GM18505 (cell line): Measurements from ENCODE around the gene REX1BD.

Source experiments
- ATAC-seq: cut with Tn5 transposase; IDR thresholded peaks from one replicate; pipeline ENCODE4 v1.9.1; 2021; ENCODE audit not compliant: unreplicated experiment
- POLR2A ChIP-seq: IDR thresholded peaks from 4 replicates; pipeline ENCODE4 v1.6.1; 2011; ENCODE audit warnings: borderline replicate concordance; ENCODE audit not compliant: insufficient read depth, insufficient read length; ENCODE audit errors: extremely low read depth

REX1BD gene

GRCh38 chr19:18610556-18611326, 22.1 kb downstream of the REX1BD start:
- ATAC-seq: no peak
- no peak for TF ChIP-seq POLR2A

DNA sequence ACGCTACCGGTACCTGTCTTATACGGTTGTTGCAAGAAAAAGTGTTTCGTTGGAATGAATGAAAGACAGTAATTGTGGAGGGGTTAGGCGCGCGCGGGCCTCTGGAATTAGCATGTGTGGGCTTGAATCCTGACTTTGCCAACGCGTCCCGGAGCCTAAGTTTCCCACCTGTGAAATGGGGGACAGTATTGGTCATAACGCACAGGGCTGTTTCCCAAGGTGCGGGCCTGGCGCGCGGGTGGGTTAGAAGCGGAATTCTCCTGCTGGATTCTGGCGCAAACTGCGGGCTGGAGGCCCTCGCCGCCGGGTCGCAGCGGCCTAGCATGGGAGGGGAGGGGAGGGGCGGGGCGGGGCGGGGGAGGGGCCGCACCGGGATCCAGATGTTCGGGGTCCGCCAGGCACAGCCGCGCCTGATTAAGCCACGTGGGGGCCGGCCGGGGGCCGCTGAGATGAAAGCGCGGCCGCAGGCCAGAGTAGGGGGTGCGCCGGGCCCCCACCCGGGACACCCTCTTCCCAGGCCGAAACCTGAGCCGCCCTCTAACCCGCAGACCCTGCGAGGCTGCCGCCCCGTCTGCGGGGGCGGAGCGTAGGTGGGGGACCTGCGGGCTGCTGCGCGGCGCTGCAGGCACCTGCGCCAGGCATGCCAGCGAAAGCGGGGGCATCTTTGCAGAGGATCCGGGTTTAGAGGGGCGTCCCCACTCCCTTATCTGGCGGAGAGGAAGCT, 22.9 kb downstream of the REX1BD start:
- TF ChIP-seq POLR2A: no peak
- no peak for ATAC-seq

DNA sequence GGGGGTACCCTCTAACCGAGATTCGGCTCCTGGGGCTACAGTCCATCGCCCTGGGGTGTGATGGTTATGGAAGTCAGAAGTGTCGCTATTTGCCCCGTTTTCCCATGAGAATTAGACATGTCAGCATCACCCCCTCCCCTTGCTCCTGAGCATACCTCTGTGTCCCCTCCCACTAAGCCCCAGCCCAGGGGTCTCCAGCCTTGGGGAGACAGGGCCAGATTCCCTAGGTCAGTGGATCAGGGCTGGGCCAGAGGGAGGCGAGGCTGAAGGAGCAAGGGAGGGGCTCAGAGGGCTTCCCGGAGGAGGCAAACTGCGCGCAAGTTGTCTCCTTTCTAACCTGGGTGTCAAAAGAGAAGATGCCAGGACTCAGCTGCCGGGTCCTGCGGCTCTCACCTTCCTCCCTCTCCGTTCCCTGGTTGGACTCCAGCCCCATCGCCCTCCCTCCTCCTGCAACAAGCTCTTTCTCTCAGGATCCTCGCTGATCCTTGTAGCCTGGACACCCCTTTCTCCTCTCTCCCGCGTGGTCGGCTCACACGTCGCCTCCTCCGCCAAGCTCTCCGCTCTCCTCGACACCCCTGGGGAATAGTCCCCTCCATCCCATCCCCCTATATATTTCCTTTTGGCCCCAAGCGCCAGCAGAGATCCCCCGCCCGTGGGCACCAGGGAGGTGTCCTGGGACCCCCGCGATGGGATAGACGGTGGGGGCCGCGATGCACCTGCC, 23.6 kb downstream of the REX1BD start:
- TF ChIP-seq POLR2A: no peak
- no peak for ATAC-seq

- TF ChIP-seq POLR2A: no peak
- no peak for ATAC-seq
Measured at GRCh38 chr19:18612772-18613588, 24.4 kb downstream of the REX1BD start, which contains the start of gene TMEM59L. Gene TMEM59L, plus strand, starts transcription at chr19:18612870. Its CDS starts 89 bp downstream, at chr19:18612959.

GRCh38 chr19:18613589-18614234, 25.1 kb downstream of the REX1BD start:
- no peak for TF ChIP-seq POLR2A
- no peak for ATAC-seq

- TF ChIP-seq POLR2A: no peak
- no peak for ATAC-seq
Measured at GRCh38 chr19:18616023-18616422, 27.4 kb downstream of the REX1BD start.

DNA sequence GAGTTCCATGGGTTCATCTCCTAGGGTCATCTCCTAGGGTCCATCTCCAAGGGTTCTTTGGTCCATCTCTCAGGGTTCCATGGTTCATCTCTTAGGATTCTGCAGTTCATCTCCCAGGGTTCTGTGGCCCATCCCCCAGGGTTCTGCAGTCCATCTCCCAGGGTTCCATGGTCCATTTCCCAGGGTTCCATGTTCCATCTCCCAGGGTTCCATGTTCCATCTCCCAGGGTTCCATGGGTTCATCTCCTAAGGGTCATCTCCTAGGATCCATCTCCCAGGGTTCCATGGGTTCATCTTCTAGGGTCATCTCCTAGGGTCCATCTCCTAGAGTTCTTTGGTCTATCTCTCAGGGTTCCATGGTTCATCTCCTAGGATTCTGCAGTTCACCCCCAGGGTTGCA, 29.0 kb downstream of the REX1BD start:
- no peak for TF ChIP-seq POLR2A
- no peak for ATAC-seq

DNA sequence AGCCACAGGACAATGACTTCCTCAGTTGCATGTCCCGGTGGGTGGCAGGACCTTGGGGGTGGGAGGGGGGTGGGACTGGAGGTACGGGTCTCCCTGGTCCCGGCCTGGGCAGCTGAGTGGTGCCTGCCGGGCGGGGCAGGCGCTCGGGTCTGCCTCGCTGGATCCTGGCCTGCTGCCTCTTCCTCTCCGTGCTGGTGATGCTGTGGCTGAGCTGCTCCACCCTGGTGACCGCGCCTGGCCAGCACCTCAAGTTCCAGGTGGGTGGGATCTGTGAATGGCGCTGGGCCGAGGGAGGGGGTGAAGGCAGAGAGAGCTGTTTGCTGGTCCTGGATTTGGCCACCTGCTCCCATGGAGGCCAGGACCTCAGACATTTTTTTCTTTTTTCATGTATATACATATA, 29.6 kb downstream of the REX1BD start:
- ATAC-seq: no peak
- TF ChIP-seq POLR2A: no peak

- no peak for ATAC-seq
- TF ChIP-seq POLR2A: no peak
Measured at GRCh38 chr19:18620311-18620710, 31.7 kb downstream of the REX1BD start.

DNA sequence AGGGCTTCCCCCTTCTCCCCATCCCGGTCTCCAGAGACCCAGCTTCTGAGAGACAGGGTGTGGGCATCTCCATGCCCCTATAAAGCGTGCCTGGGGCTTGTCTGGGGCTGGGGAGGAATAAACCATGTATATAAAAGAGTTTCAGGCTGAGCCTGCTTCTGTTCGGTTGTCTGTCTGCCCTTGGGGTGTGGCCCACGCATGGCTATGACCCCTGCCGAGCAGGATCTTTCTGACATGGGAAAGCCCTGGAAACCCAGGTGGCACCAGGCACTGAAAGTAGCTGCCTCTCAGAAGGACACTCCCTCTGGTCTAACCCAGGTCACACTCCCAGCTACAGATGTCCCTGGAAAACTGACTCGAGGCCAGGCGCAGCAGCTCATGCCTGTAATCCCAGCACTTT, 32.3 kb downstream of the REX1BD start:
- ATAC-seq: no peak
- TF ChIP-seq POLR2A: no peak

- ATAC-seq: no peak
- no peak for TF ChIP-seq POLR2A
Measured at GRCh38 chr19:18626906-18627305, 38.3 kb downstream of the REX1BD start.
